ENCODE results near the gene PTCD1.

GRCh38 chr7:99404977-99405320 is 33.6 kb downstream of the PTCD1 start:
- TF ChIP-seq, protein P1, sequence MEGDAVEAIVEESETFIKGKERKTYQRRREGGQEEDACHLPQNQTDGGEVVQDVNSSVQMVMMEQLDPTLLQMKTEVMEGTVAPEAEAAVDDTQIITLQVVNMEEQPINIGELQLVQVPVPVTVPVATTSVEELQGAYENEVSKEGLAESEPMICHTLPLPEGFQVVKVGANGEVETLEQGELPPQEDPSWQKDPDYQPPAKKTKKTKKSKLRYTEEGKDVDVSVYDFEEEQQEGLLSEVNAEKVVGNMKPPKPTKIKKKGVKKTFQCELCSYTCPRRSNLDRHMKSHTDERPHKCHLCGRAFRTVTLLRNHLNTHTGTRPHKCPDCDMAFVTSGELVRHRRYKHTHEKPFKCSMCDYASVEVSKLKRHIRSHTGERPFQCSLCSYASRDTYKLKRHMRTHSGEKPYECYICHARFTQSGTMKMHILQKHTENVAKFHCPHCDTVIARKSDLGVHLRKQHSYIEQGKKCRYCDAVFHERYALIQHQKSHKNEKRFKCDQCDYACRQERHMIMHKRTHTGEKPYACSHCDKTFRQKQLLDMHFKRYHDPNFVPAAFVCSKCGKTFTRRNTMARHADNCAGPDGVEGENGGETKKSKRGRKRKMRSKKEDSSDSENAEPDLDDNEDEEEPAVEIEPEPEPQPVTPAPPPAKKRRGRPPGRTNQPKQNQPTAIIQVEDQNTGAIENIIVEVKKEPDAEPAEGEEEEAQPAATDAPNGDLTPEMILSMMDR (IDR thresholded peaks at IDR 0.05; ENCODE audit: borderline replicate concordance, extremely low read depth, low read length, poor library complexity, severe bottlenecking): no peak
- no peak for TF ChIP-seq EZH2 (IDR thresholded peaks at IDR 0.05; ENCODE audit: borderline replicate concordance, low read depth, low read length, severe bottlenecking)

Measured in DND-41 (cell line).